K562 (cell line): ENCODE data around the gene TMIGD1. TPM values are rescaled to one million over a fixed set of nuclear protein-coding genes. Genes with fewer than 3 reads are reported as not detected.

Source experiments
- CREB1 ChIP-seq, 2 experiments: sonication (generic) in 1 of 2; formaldehyde crosslinking in 1 of 2; IDR thresholded peaks; 2 replicates each; pipeline versions ENCODE4 v1.6.1 to v1.8.0; 2012 to 2022; ENCODE audit warnings: inconsistent platforms in 1 of 2, mild to moderate bottlenecking in 1 of 2, missing genetic modification reagents in 1 of 2, moderate library complexity in 1 of 2
- DACH1 ChIP-seq: fragments of 450-650 bp; IDR thresholded peaks from 2 replicates; pipeline ENCODE4 v1.6.1; 2018; ENCODE audit not compliant: partially characterized antibody
- ERF ChIP-seq: fragments of 450-650 bp; formaldehyde crosslinking; IDR thresholded peaks from 2 replicates; pipeline ENCODE4 v1.4.0; 2020; ENCODE audit warnings: mild to moderate bottlenecking, mixed read lengths
- HDAC6 ChIP-seq: IDR thresholded peaks from 2 replicates; pipeline ENCODE4 v1.6.1; 2012; ENCODE audit warnings: low read depth, mild to moderate bottlenecking, control low read depth, inconsistent platforms, low read length, moderate library complexity
- HNRNPLL ChIP-seq: fragments of 200-400 bp; formaldehyde crosslinking; IDR thresholded peaks from 2 replicates; pipeline ENCODE4 v1.6.1; 2017; ENCODE audit warnings: low read length, low read depth, mild to moderate bottlenecking; ENCODE audit not compliant: poor library complexity, severe bottlenecking
- NONO ChIP-seq, 2 experiments: fragments of 200-400 bp in 1 of 2; fragments of 450-650 bp in 1 of 2; formaldehyde crosslinking in 1 of 2; IDR thresholded peaks; 2 replicates each; pipeline ENCODE4 v1.6.1; 2017; ENCODE audit warnings: low read depth in 2 of 2, mild to moderate bottlenecking in 2 of 2, moderate library complexity in 2 of 2, low read length in 1 of 2
- NUFIP1 ChIP-seq: fragments of 450-650 bp; IDR thresholded peaks from 2 replicates; pipeline ENCODE4 v1.6.1; 2018; ENCODE audit not compliant: partially characterized antibody
- PCBP1 ChIP-seq: fragments of 200-400 bp; formaldehyde crosslinking; IDR thresholded peaks from 2 replicates; pipeline ENCODE4 v1.6.1; 2018; ENCODE audit warnings: mild to moderate bottlenecking, low read depth, low read length; ENCODE audit not compliant: poor library complexity, severe bottlenecking
- PHB ChIP-seq: fragments of 250-450 bp; sonication (Bioruptor Pico); IDR thresholded peaks from 2 replicates; pipeline ENCODE4 v1.5.0; 2021
- PHF8 ChIP-seq: fragments of 200-600 bp; sonication (generic); IDR thresholded peaks from 2 replicates; pipeline ENCODE4 v1.6.1; 2012; ENCODE audit warnings: mixed run types, mild to moderate bottlenecking, inconsistent platforms, low read length, moderate library complexity, borderline replicate concordance
- POLR2AphosphoS5 ChIP-seq: IDR thresholded peaks from 2 replicates; pipeline ENCODE4 v1.6.1; 2011; ENCODE audit warnings: mild to moderate bottlenecking, low read depth, low read length, moderate library complexity; ENCODE audit not compliant: control insufficient read depth, insufficient read depth
- RB1 ChIP-seq: fragments of 450-650 bp; IDR thresholded peaks from 2 replicates; pipeline ENCODE4 v1.6.1; 2017; ENCODE audit warnings: low read depth, mild to moderate bottlenecking
- RBM15 ChIP-seq: fragments of 200-400 bp; formaldehyde crosslinking; IDR thresholded peaks from 2 replicates; pipeline ENCODE4 v1.6.1; 2018; ENCODE audit warnings: mild to moderate bottlenecking, low read length, moderate library complexity; ENCODE audit not compliant: insufficient read depth
- RBM25 ChIP-seq: fragments of 200-400 bp; formaldehyde crosslinking; IDR thresholded peaks from 2 replicates; pipeline ENCODE4 v1.6.1; 2018; ENCODE audit warnings: low read length, low read depth, moderate library complexity; ENCODE audit not compliant: severe bottlenecking
- RFX5 ChIP-seq: IDR thresholded peaks from 2 replicates; pipeline ENCODE4 v1.6.1; 2011; ENCODE audit warnings: low read depth, mild to moderate bottlenecking, improper control_type of control experiment, low read length
- SAFB ChIP-seq: fragments of 200-400 bp; formaldehyde crosslinking; IDR thresholded peaks from 2 replicates; pipeline ENCODE4 v1.6.1; 2017; ENCODE audit warnings: low read depth, low read length, borderline replicate concordance
- SMAD3 ChIP-seq: fragments of 450-650 bp; formaldehyde crosslinking; conservative IDR thresholded peaks from 2 replicates; pipeline ENCODE4 v1.4.0; 2020; ENCODE audit warnings: mild to moderate bottlenecking
- SP1 ChIP-seq: sonication (generic); formaldehyde crosslinking; IDR thresholded peaks from 2 replicates; pipeline ENCODE4 v1.8.1; 2022; ENCODE audit warnings: mild to moderate bottlenecking, missing genetic modification reagents
- ZNF75A ChIP-seq: fragments of 450-650 bp; formaldehyde crosslinking; IDR thresholded peaks from 2 replicates; pipeline ENCODE4 v1.4.0; 2020; ENCODE audit warnings: mild to moderate bottlenecking
- polyA plus RNA-seq, 8 experiments: library from polyadenylated mRNA; depleted of rRNA in 4 of 8; stranded (reverse) in 5 of 8; unstranded in 3 of 8; fragments of >200 nt; fragmentation: Nextera tagmentation in 2 of 8; fragmentation: Illumina TruSeq in 1 of 8; extraction: Ambion mirVana in 2 of 8; extraction: Trizol in 1 of 8; gene quantifications; 2 replicates each; pipeline versions ENCODE4 v1.2.1 to v1.2.3, GENCODE V29; 2011 to 2014; ENCODE audit warnings: inconsistent platforms in 1 of 8, missing spikeins in 1 of 8
- total RNA-seq, 7 experiments: library from RNA; depleted of rRNA in 6 of 7; stranded (reverse); fragments of >200 nt in 6 of 7; fragmentation: Illumina TruSeq in 2 of 7; extraction: Trizol in 2 of 7; gene quantifications; 2 replicates each; pipeline versions ENCODE4 v1.2.1 to v1.2.3, GENCODE V29; 2011 to 2021; ENCODE audit warnings: low replicate concordance in 1 of 7
- TF ChIP-seq, protein P1 (sequence below), 2 experiments: fragments of 200-800 bp in 1 of 2; sonication (Bioruptor generic) in 1 of 2; sonication (generic) in 1 of 2; formaldehyde crosslinking in 1 of 2; IDR thresholded peaks in 1 of 2; conservative IDR thresholded peaks in 1 of 2; 2 replicates each; pipeline versions ENCODE4 v1.5.0 to v1.6.1; 2016 to 2020; ENCODE audit warnings: missing compliant biosample characterization in 1 of 2, missing genetic modification characterization in 1 of 2, missing genetic modification reagents in 1 of 2
- TF ChIP-seq, protein P2 (sequence below), 2 experiments: fragments of 450-650 bp; conservative IDR thresholded peaks; 2 replicates each; pipeline ENCODE4 v1.6.1; 2017; ENCODE audit warnings: mild to moderate bottlenecking in 2 of 2, moderate library complexity in 2 of 2
- TF ChIP-seq, protein P3 (sequence below): sonication (generic); formaldehyde crosslinking; IDR thresholded peaks from 2 replicates; pipeline ENCODE4 v1.8.0; 2022; ENCODE audit warnings: mild to moderate bottlenecking, missing genetic modification reagents
- TF ChIP-seq, protein P4 (sequence below): sonication (generic); formaldehyde crosslinking; IDR thresholded peaks from 2 replicates; pipeline ENCODE4 v1.8.0; 2022; ENCODE audit warnings: missing genetic modification reagents, mild to moderate bottlenecking, moderate library complexity, borderline replicate concordance

TMIGD1 gene
- total and polyA plus RNA-seq, 9 of the 15 experiments (the other 6 are each of a cell fraction or from before 2014, with no cell fraction given) = not detected

DNA sequence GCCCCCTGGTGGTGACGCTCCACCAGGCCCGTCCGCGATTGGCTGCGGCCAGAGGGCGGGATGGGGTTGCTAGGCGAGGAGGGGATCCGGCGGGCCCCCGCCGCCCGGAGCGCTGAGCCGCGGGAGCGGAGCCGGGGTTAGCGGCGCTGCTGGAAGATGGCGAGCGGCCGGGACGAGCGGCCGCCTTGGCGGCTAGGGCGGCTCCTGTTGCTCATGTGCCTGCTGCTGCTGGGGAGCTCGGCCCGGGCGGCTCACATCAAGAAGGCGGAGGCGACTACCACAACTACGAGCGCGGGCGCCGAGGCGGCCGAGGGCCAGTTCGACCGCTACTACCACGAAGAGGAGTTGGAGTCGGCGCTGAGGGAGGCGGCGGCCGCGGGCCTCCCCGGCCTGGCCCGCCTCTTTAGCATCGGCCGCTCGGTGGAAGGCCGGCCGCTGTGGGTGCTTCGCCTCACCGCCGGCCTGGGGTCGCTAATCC is 45.0 kb upstream of the TMIGD1 start, which contains the start of gene CPD (continued):
- TF ChIP-seq, protein P1, sequence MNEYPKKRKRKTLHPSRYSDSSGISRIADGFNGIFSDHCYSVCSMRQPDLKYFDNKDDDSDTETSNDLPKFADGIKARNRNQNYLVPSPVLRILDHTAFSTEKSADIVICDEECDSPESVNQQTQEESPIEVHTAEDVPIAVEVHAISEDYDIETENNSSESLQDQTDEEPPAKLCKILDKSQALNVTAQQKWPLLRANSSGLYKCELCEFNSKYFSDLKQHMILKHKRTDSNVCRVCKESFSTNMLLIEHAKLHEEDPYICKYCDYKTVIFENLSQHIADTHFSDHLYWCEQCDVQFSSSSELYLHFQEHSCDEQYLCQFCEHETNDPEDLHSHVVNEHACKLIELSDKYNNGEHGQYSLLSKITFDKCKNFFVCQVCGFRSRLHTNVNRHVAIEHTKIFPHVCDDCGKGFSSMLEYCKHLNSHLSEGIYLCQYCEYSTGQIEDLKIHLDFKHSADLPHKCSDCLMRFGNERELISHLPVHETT (CRISPR knock-in tag; conservative IDR thresholded peaks at IDR 0.05 in 1 of 2, IDR thresholded peaks at IDR 0.05 in 1 of 2) = 0 out of 4 replicates have a peak, but pooled peaks of 1 of the 2 experiments have one; percentile 54
- no peak for TF ChIP-seq DACH1
- peak; percentile 64 to 74; a peak in 2 of 4 replicates for TF ChIP-seq NONO (IDR thresholded peaks at IDR 0.05; ENCODE audit: low read depth in 2 of 2, low read length in 1 of 2)
- TF ChIP-seq HNRNPLL = peak; percentile 72
- TF ChIP-seq PHF8 = peak; percentile 79; the same call in 1 of the 2 replicates
- TF ChIP-seq, protein P2, sequence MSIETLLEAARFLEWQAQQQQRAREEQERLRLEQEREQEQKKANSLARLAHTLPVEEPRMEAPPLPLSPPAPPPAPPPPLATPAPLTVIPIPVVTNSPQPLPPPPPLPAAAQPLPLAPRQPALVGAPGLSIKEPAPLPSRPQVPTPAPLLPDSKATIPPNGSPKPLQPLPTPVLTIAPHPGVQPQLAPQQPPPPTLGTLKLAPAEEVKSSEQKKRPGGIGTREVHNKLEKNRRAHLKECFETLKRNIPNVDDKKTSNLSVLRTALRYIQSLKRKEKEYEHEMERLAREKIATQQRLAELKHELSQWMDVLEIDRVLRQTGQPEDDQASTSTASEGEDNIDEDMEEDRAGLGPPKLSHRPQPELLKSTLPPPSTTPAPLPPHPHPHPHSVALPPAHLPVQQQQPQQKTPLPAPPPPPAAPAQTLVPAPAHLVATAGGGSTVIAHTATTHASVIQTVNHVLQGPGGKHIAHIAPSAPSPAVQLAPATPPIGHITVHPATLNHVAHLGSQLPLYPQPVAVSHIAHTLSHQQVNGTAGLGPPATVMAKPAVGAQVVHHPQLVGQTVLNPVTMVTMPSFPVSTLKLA (conservative IDR thresholded peaks at IDR 0.05) = peak in 1 of 2 experiments; percentile 50; a peak in 1 of 4 replicates
- TF ChIP-seq RFX5 = 0 out of 2 replicates have a peak, but pooled peaks have one; percentile 43
- TF ChIP-seq ZNF75A (CRISPR knock-in tag) = no peak
- 0 out of 2 replicates have a peak, but pooled peaks have one; percentile 10 for TF ChIP-seq SAFB
- TF ChIP-seq POLR2AphosphoS5 = 0 out of 2 replicates have a peak, but pooled peaks have one; percentile 30
- no peak for TF ChIP-seq RBM15
- peak; percentile 98 for TF ChIP-seq RBM25
- TF ChIP-seq CREB1 (IDR thresholded peaks at IDR 0.05) = 0 out of 2 replicates have a peak, but pooled peaks have one; percentile 72
- peak; percentile 78 for TF ChIP-seq CREB1 (CRISPR knock-in tag; IDR thresholded peaks at IDR 0.05)
- no peak for TF ChIP-seq HDAC6
- TF ChIP-seq SMAD3 (CRISPR knock-in tag) = no peak
- TF ChIP-seq, protein P3, sequence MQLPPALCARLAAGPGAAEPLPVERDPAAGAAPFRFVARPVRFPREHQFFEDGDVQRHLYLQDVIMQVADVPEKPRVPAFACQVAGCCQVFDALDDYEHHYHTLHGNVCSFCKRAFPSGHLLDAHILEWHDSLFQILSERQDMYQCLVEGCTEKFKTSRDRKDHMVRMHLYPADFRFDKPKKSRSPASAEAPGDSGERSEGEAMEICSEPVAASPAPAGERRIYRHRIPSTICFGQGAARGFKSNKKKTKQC (CRISPR knock-in tag) = peak; percentile 56; the same call in 1 of the 2 replicates
- peak; percentile 79 for TF ChIP-seq RB1
- TF ChIP-seq, protein P4, sequence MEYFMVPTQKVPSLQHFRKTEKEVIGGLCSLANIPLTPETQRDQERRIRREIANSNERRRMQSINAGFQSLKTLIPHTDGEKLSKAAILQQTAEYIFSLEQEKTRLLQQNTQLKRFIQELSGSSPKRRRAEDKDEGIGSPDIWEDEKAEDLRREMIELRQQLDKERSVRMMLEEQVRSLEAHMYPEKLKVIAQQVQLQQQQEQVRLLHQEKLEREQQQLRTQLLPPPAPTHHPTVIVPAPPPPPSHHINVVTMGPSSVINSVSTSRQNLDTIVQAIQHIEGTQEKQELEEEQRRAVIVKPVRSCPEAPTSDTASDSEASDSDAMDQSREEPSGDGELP = 0 out of 2 replicates have a peak, but pooled peaks have one; percentile 17
- TF ChIP-seq SP1 (CRISPR knock-in tag) = peak; percentile 68; the same call in 1 of the 2 replicates
- TF ChIP-seq NUFIP1 = no peak
- TF ChIP-seq PHB (CRISPR knock-in tag) = 0 out of 2 replicates have a peak, but pooled peaks have one; percentile 30
- TF ChIP-seq ERF (CRISPR knock-in tag) = 0 out of 2 replicates have a peak, but pooled peaks have one; percentile 31
- TF ChIP-seq PCBP1 = peak; percentile 72
